K562 (cell line): ENCODE data around the gene CEP350. TPM values are rescaled to one million over a fixed set of nuclear protein-coding genes. Genes with fewer than 3 reads are reported as not detected.

Experiments used
- ARID3A ChIP-seq: IDR thresholded peaks from 2 replicates; pipeline ENCODE4 v1.6.1; 2012; ENCODE audit warnings: low read depth, low read length, improper control_type of control experiment, borderline replicate concordance
- BCL6 ChIP-seq: fragments of 250-450 bp; sonication (Bioruptor Pico); IDR thresholded peaks from 2 replicates; pipeline ENCODE4 v1.4.0; 2020
- EHMT2 ChIP-seq: fragments of 450-650 bp; IDR thresholded peaks from 2 replicates; pipeline ENCODE4 v1.6.1; 2018; ENCODE audit warnings: antibody characterized with exemption
- FOS ChIP-seq: IDR thresholded peaks from 3 replicates; pipeline ENCODE4 v1.6.1; 2011; ENCODE audit not compliant: insufficient read length; ENCODE audit errors: extremely low read depth
- FOXM1 ChIP-seq, 2 experiments: fragments of 450-650 bp in 1 of 2; sonication (generic) in 1 of 2; formaldehyde crosslinking in 1 of 2; IDR thresholded peaks; 2 replicates each; pipeline versions ENCODE4 v1.6.1 to v1.9.0; 2017 to 2022; ENCODE audit warnings: low read depth in 2 of 2, mild to moderate bottlenecking in 2 of 2, missing genetic modification reagents in 1 of 2, moderate library complexity in 1 of 2
- GABPA ChIP-seq: fragments of 200-800 bp; sonication (Bioruptor generic); conservative IDR thresholded peaks from 2 replicates; pipeline ENCODE4 v1.6.1; 2016; ENCODE audit warnings: low read depth, missing genetic modification characterization, missing compliant biosample characterization
- HMG20A ChIP-seq: fragments of 450-650 bp; formaldehyde crosslinking; conservative IDR thresholded peaks from 2 replicates; pipeline ENCODE4 v1.4.0; 2020; ENCODE audit warnings: mild to moderate bottlenecking, mixed read lengths
- KLF1 ChIP-seq: fragments of 450-650 bp; IDR thresholded peaks from 2 replicates; pipeline ENCODE4 v1.6.1; 2016; ENCODE audit warnings: missing genetic modification characterization, missing compliant biosample characterization
- LARP7 ChIP-seq: fragments of 450-650 bp; IDR thresholded peaks from 2 replicates; pipeline ENCODE4 v1.6.1; 2016
- LCOR ChIP-seq: sonication (generic); formaldehyde crosslinking; IDR thresholded peaks from 2 replicates; pipeline ENCODE4 v1.8.0; 2022; ENCODE audit warnings: mild to moderate bottlenecking, missing genetic modification reagents
- MITF ChIP-seq: IDR thresholded peaks from 2 replicates; pipeline ENCODE4 v1.6.1; 2014; ENCODE audit warnings: antibody characterized with exemption
- MLLT1 ChIP-seq, 2 experiments: fragments of 450-650 bp; IDR thresholded peaks; 2 replicates each; pipeline ENCODE4 v1.6.1; 2016
- NR1H2 ChIP-seq: sonication (generic); formaldehyde crosslinking; IDR thresholded peaks from 2 replicates; pipeline ENCODE4 v1.4.0; 2020; ENCODE audit warnings: mild to moderate bottlenecking, missing genetic modification reagents
- NR2F6 ChIP-seq: fragments of 450-650 bp; formaldehyde crosslinking; IDR thresholded peaks from 2 replicates; pipeline ENCODE4 v1.4.0; 2020; ENCODE audit warnings: mild to moderate bottlenecking
- SAP30 ChIP-seq: fragments of 200-600 bp; sonication (generic); IDR thresholded peaks from 2 replicates; pipeline ENCODE4 v1.6.1; 2012; ENCODE audit warnings: borderline replicate concordance, low read depth, mild to moderate bottlenecking, moderate library complexity, low read length, control low read depth, inconsistent platforms; ENCODE audit not compliant: insufficient read depth, poor library complexity, severe bottlenecking
- SRF ChIP-seq, 2 experiments: fragments of 250-450, 450-650 bp in 1 of 2; sonication (Bioruptor Pico) in 1 of 2; sonication (generic) in 1 of 2; formaldehyde crosslinking; IDR thresholded peaks; 2 replicates each; pipeline versions ENCODE4 v1.5.0 to v1.5.1; 2020 to 2022; ENCODE audit warnings: mild to moderate bottlenecking in 1 of 2, missing genetic modification reagents in 1 of 2
- STAT5B ChIP-seq: fragments of 250-450 bp; sonication (Bioruptor Pico); IDR thresholded peaks from 2 replicates; pipeline ENCODE4 v1.8.0; 2021; ENCODE audit warnings: mild to moderate bottlenecking, inconsistent platforms
- XRCC5 ChIP-seq: fragments of 200-400 bp; formaldehyde crosslinking; IDR thresholded peaks from 2 replicates; pipeline ENCODE4 v1.6.1; 2017; ENCODE audit warnings: low read depth, mild to moderate bottlenecking, low read length
- ZBTB1 ChIP-seq: sonication (generic); formaldehyde crosslinking; IDR thresholded peaks from 2 replicates; pipeline ENCODE4 v1.8.1; 2023; ENCODE audit warnings: missing genetic modification reagents, low read depth, mild to moderate bottlenecking, borderline replicate concordance
- ZBTB33 ChIP-seq: sonication (generic); formaldehyde crosslinking; IDR thresholded peaks from 2 replicates; pipeline ENCODE4 v1.8.1; 2023; ENCODE audit warnings: mild to moderate bottlenecking, missing genetic modification reagents
- ZNF507 ChIP-seq: conservative IDR thresholded peaks from 2 replicates; pipeline ENCODE4 v1.6.1; 2017; ENCODE audit warnings: missing genetic modification characterization, missing compliant biosample characterization
- polyA plus RNA-seq, 8 experiments: library from polyadenylated mRNA; depleted of rRNA in 4 of 8; stranded (reverse) in 5 of 8; unstranded in 3 of 8; fragments of >200 nt; fragmentation: Nextera tagmentation in 2 of 8; fragmentation: Illumina TruSeq in 1 of 8; extraction: Ambion mirVana in 2 of 8; extraction: Trizol in 1 of 8; gene quantifications; 2 replicates each; pipeline versions ENCODE4 v1.2.1 to v1.2.3, GENCODE V29; 2011 to 2014; ENCODE audit warnings: inconsistent platforms in 1 of 8, missing spikeins in 1 of 8
- total RNA-seq, 7 experiments: library from RNA; depleted of rRNA in 6 of 7; stranded (reverse); fragments of >200 nt in 6 of 7; fragmentation: Illumina TruSeq in 2 of 7; extraction: Trizol in 2 of 7; gene quantifications; 2 replicates each; pipeline versions ENCODE4 v1.2.1 to v1.2.3, GENCODE V29; 2011 to 2021; ENCODE audit warnings: low replicate concordance in 1 of 7

CEP350 gene
- total and polyA plus RNA-seq, 9 of the 15 experiments (the other 6 are each of a cell fraction or from before 2014, with no cell fraction given) = 8.3 to 64.3 (median 28.0) TPM

GRCh38 chr1:179954493-179955286 lies at the start of gene CEP350 (continued):
- TF ChIP-seq ARID3A = 0 out of 2 replicates have a peak, but pooled peaks have one; percentile 8
- TF ChIP-seq LCOR = no peak
- peak in 1 of 2 experiments; percentile 88; a peak in 1 of 4 replicates for TF ChIP-seq SRF (CRISPR knock-in tag; IDR thresholded peaks at IDR 0.05)
- TF ChIP-seq LARP7 = peak; percentile 33; the same call in 1 of the 2 replicates
- no peak; the same call in 1 of the 2 replicates for TF ChIP-seq GABPA (tag)
- 0 out of 2 replicates have a peak, but pooled peaks have one; percentile 11 for TF ChIP-seq FOXM1 (IDR thresholded peaks at IDR 0.05; ENCODE audit: low read depth)
- TF ChIP-seq FOXM1 (CRISPR knock-in tag; IDR thresholded peaks at IDR 0.05; ENCODE audit: low read depth) = peak; percentile 98; the same call in 1 of the 2 replicates
- no peak for TF ChIP-seq ZNF507 (tag)
- TF ChIP-seq HMG20A = no peak
- TF ChIP-seq BCL6 (CRISPR knock-in tag) = no peak
- TF ChIP-seq SAP30 = peak; percentile 85
- TF ChIP-seq ZBTB1 (CRISPR knock-in tag) = no peak
- no peak for TF ChIP-seq FOS
- TF ChIP-seq NR1H2 (CRISPR knock-in tag) = peak; percentile 95; the same call in 1 of the 2 replicates
- TF ChIP-seq MLLT1 (IDR thresholded peaks at IDR 0.05) = peak in 1 of 2 experiments; percentile 75; a peak in 2 of 4 replicates
- no peak for TF ChIP-seq XRCC5
- no peak for TF ChIP-seq NR2F6 (CRISPR knock-in tag)
- TF ChIP-seq STAT5B = no peak
- TF ChIP-seq MITF = no peak; the same call in 1 of the 2 replicates
- no peak for TF ChIP-seq EHMT2
- 0 out of 2 replicates have a peak, but pooled peaks have one; percentile 22 for TF ChIP-seq KLF1 (tag)
- no peak for TF ChIP-seq ZBTB33 (CRISPR knock-in tag)
